GM21529 (cell line): ENCODE data around the gene WDFY4.

Experiments used
- ATAC-seq: cut with Tn5 transposase; IDR thresholded peaks from one replicate; pipeline ENCODE4 v1.9.1; 2021; ENCODE audit not compliant: unreplicated experiment

The WDFY4 gene

GRCh38 chr10:48839809-48840679, 155.4 kb downstream of the WDFY4 start:
- ATAC-seq = no peak

GRCh38 chr10:48842231-48842630, 157.6 kb downstream of the WDFY4 start:
- no peak for ATAC-seq

- no peak for ATAC-seq
Observed at GRCh38 chr10:48843198-48843597, 158.5 kb downstream of the WDFY4 start.

- ATAC-seq = no peak
Observed at GRCh38 chr10:48844616-48845015, 159.9 kb downstream of the WDFY4 start.

- no peak for ATAC-seq
Observed at GRCh38 chr10:48845512-48845911, 160.8 kb downstream of the WDFY4 start.

- no peak for ATAC-seq
Observed at GRCh38 chr10:48847691-48848090, 163.0 kb downstream of the WDFY4 start.

- ATAC-seq = no peak
Observed at GRCh38 chr10:48856855-48857254, 172.2 kb downstream of the WDFY4 start.

GRCh38 chr10:48872234-48872633, 187.6 kb downstream of the WDFY4 start:
- no peak for ATAC-seq

- no peak for ATAC-seq
Observed at GRCh38 chr10:48878091-48878490, 193.4 kb downstream of the WDFY4 start.

- no peak for ATAC-seq
Observed at GRCh38 chr10:48879451-48879850, 194.8 kb downstream of the WDFY4 start.

- no peak for ATAC-seq
Observed at GRCh38 chr10:48880016-48880705, 195.5 kb downstream of the WDFY4 start.

- ATAC-seq = no peak
Observed at GRCh38 chr10:48881937-48882336, 197.3 kb downstream of the WDFY4 start.

GRCh38 chr10:48882881-48883280, 198.2 kb downstream of the WDFY4 start:
- no peak for ATAC-seq

- ATAC-seq = no peak
Observed at GRCh38 chr10:48883701-48884100, 199.0 kb downstream of the WDFY4 start.

- no peak for ATAC-seq
Observed at GRCh38 chr10:48884179-48885045, 199.7 kb downstream of the WDFY4 start.

GRCh38 chr10:48885376-48885775, 200.7 kb downstream of the WDFY4 start:
- no peak for ATAC-seq

GRCh38 chr10:48887982-48888381, 203.3 kb downstream of the WDFY4 start:
- ATAC-seq = no peak

GRCh38 chr10:48890888-48891850, 206.5 kb downstream of the WDFY4 start:
- no peak for ATAC-seq

GRCh38 chr10:48894911-48895802, 210.5 kb downstream of the WDFY4 start:
- no peak for ATAC-seq
